Activated CD4-positive, alpha-beta T cell treated with anti-CD3 and anti-CD28 coated beads, Interleukin-2, amount 10 ng/mL, durations not matched to agents 24 days and 14 days (primary cell): ENCODE data around the gene CAPZA2. TPM values are rescaled to one million over a fixed set of nuclear protein-coding genes. Genes with fewer than 3 reads are reported as not detected.
A peak's percentile ranks its signal among the peaks of the same experiment; 100 is the strongest.
"Not testable (repeated sequence)": the region's sequence is repeated elsewhere in the genome, so short reads cannot be mapped to it uniquely, and the experiment has no call there.

Experiments
- DNase-seq: peaks from one replicate; pipeline ENCODE4 v3.0.0; 2022
- H3K27ac Mint-ChIP-seq: one replicate; pipeline ENCODE4 v1.8.0; 2022; ENCODE audit warnings: mild to moderate bottlenecking, mixed read lengths
- H3K27me3 Mint-ChIP-seq: one replicate; pipeline ENCODE4 v1.8.0; 2022; ENCODE audit warnings: mixed read lengths
- H3K36me3 Mint-ChIP-seq: one replicate; pipeline ENCODE4 v1.8.0; 2022; ENCODE audit warnings: low read depth, mild to moderate bottlenecking, mixed read lengths
- H3K4me1 Mint-ChIP-seq: one replicate; pipeline ENCODE4 v1.8.0; 2021; ENCODE audit warnings: mixed read lengths
- H3K4me3 Mint-ChIP-seq: one replicate; pipeline ENCODE4 v1.8.0; 2022; ENCODE audit warnings: mild to moderate bottlenecking, moderate library complexity, mixed read lengths
- H3K9me3 Mint-ChIP-seq: one replicate; pipeline ENCODE4 v1.8.0; 2021; ENCODE audit warnings: mixed read lengths
- intact Hi-C: fragments of 100-400 bp; cut with micrococcal nuclease; formaldehyde crosslinking; loops from one replicate; pipeline ENCODE4 v1.15.1; 2023
- total RNA-seq: library from RNA; stranded (reverse); gene quantifications from 2 replicates; pipeline ENCODE4 v1.2.3, GENCODE V29; 2022

Gene CAPZA2
- 154 and 158 TPM in 2 replicates for total RNA-seq

GRCh38 chr7:116862234-116862950, at the start of gene CAPZA2:
Gene CAPZA2 (plus strand): TSS chr7:116862587. CDS start chr7:116862612, 25 bp downstream.
- Mint-ChIP-seq H3K27ac (peak within 1 kb of the TSS; percentile 94), H3K4me1 (peaks cover 30% of the 10 kb centered on the region), H3K4me3 (peak within 1 kb of the TSS; percentile 100), H3K27me3 (peaks cover 10% of the 10 kb centered on the region), H3K36me3 (peaks cover 8% of the 10 kb centered on the region), H3K9me3 (no peaks in the 10 kb centered on the region)
- DNase-seq, result peak; percentile 99
- intact Hi-C loops, result loop anchor here (1.0 to 5.0 kb wide), 8 partner anchors 12 to 1322 kb away; partner anchors contain the start of genes LSM8, MET, ST7 and TES

DNA sequence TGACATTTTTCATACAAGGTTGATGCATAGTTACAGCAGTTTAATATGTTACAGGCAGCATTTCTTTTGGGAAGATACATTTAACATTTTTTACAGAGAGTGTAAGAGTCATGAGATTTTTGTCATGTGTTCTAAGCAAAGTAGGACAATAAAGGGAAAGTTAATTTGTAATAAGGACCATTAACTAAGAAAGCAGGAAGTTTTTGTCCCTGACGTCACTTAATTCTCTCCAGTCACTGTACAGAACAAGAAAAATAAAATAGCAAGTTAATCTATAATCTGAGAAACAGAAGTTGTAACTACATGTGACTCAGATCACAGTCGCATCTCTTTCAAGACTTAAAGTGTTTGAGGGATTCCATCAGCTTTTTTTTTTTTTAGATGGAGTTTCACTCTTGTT, 49.5 kb upstream of the CAPZA2 start:
- H3K27ac Mint-ChIP-seq, result no peak overlapping the region
- H3K9me3 Mint-ChIP-seq, result no peaks in the 10 kb centered on the region
- no peaks in the 10 kb centered on the region for H3K36me3 Mint-ChIP-seq
- no peak overlapping the region for H3K4me3 Mint-ChIP-seq
- DNase-seq, result no peak
- H3K27me3 Mint-ChIP-seq, result peaks cover 11% of the 10 kb centered on the region
- intact Hi-C loops, result no loop called here
- no peaks in the 10 kb centered on the region for H3K4me1 Mint-ChIP-seq

DNA sequence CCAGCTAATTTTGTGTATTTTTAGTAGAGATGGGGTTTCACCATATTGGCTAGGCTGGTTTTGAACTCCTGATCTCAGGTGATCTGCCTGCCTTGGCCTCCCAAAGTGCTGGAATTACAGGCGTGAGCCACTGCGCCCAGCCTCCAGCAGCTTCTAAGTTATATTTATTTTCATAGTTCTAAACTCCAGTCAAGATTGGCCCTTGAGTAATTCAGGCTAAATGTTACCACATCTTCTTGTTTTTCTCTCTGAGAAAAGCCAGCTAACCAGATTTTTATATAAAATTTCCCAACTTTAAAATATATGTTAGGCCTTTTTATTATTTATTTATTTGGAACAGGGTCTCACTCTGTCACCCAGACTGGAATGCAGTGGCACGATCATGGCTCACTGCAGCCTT, 49.0 kb upstream of the CAPZA2 start:
- intact Hi-C loops, H3K36me3 Mint-ChIP-seq, H3K27ac Mint-ChIP-seq, H3K4me1 Mint-ChIP-seq, H3K9me3 Mint-ChIP-seq, DNase-seq, H3K4me3 Mint-ChIP-seq, H3K27me3 Mint-ChIP-seq: not testable (repeated sequence)

GRCh38 chr7:116815041-116815440, 47.3 kb upstream of the CAPZA2 start:
- Mint-ChIP-seq H3K4me1 (no peaks in the 10 kb centered on the region), H3K4me3 (no peak overlapping the region), H3K27ac (no peak overlapping the region), H3K27me3 (peaks cover 14% of the 10 kb centered on the region), H3K36me3 (no peaks in the 10 kb centered on the region), H3K9me3 (no peaks in the 10 kb centered on the region)
- intact Hi-C loops, result no loop called here
- DNase-seq, result no peak

- intact Hi-C loops, result no loop called here
Observed at GRCh38 chr7:116820149-116820548, 42.2 kb upstream of the CAPZA2 start.

DNA sequence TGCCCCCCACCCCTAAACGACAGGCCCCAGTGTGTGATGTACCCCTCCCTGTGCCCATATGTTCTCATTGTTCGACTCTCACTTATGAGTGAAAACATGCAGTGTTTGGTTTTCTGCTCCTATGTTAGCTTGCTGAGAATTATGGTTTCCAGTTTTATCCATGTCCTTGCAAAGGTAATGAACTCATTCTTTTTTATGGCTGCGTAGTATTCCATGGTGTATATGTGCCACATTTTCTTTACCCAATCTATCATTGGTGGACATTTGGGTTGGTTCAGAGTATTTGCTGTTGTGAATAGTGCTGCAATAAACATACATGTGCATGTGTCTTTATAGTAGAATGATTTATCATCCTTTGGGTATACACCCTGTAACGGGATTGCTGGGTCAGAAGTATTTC, 40.7 kb upstream of the CAPZA2 start:
- H3K4me3 Mint-ChIP-seq, H3K27ac Mint-ChIP-seq, DNase-seq, H3K36me3 Mint-ChIP-seq, H3K9me3 Mint-ChIP-seq, H3K4me1 Mint-ChIP-seq, intact Hi-C loops: not testable (repeated sequence)
- peaks cover 39% of the 10 kb centered on the region for H3K27me3 Mint-ChIP-seq

More at GRCh38 chr7:116820149-116820548, 42.2 kb upstream of the CAPZA2 start:
- H3K27me3 Mint-ChIP-seq, result peaks cover 28% of the 10 kb centered on the region
- H3K4me1 Mint-ChIP-seq, result no peaks in the 10 kb centered on the region
- no peak overlapping the region for H3K27ac Mint-ChIP-seq
- no peak for DNase-seq
- H3K36me3 Mint-ChIP-seq, result no peaks in the 10 kb centered on the region
- peaks cover 2% of the 10 kb centered on the region for H3K9me3 Mint-ChIP-seq
- H3K4me3 Mint-ChIP-seq, result no peak overlapping the region

DNA sequence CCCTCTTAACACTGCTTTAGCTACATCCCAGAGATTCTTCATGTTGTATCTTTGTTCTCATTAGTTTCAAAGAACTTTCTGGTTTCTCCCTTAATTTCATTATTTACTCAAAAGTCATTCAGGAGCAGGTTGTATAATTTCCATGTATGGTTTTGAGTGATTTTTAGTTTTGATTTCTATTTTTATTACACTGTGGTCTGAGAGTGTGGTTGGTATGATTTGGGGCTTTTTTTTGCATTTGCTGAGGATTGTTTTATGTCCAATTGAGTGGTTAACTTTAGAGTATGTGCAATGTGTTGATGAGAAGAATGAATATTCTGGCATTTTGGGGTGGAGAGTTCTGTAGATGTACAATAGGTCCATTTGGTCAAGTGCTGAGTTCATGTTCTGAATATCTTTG, 37.9 kb upstream of the CAPZA2 start:
- H3K4me1 Mint-ChIP-seq, result no peaks in the 10 kb centered on the region
- H3K36me3 Mint-ChIP-seq, result no peaks in the 10 kb centered on the region
- no peak overlapping the region for H3K27ac Mint-ChIP-seq
- H3K4me3 Mint-ChIP-seq, result no peak overlapping the region
- intact Hi-C loops, result no loop called here
- no peak for DNase-seq
- H3K27me3 Mint-ChIP-seq, result peaks cover 38% of the 10 kb centered on the region
- peaks cover 6% of the 10 kb centered on the region for H3K9me3 Mint-ChIP-seq

DNA sequence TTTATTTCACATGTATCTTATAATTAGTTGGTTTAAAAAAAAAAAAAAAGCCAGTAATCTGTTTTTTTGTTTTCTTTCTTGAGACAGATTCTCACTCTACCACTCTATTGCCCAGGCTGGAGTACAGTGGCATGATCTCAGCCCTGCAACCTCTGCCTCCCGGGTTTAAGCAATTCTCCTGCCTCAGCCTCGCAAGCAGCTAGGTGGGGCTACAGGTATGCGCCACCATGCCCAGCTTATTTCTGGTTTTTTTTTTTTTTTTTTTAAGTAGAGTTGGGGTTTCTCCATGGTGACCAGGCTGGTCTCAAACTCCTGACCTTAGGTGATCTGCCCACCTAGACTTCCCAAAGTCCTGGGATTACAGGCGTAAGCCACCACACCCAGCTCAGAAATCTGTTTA, 34.1 kb upstream of the CAPZA2 start:
- intact Hi-C loops, result no loop called here
- no peak overlapping the region for H3K27ac Mint-ChIP-seq
- no peaks in the 10 kb centered on the region for H3K4me1 Mint-ChIP-seq
- no peak for DNase-seq
- H3K36me3 Mint-ChIP-seq, result no peaks in the 10 kb centered on the region
- peaks cover 33% of the 10 kb centered on the region for H3K27me3 Mint-ChIP-seq
- H3K9me3 Mint-ChIP-seq, result peaks cover 6% of the 10 kb centered on the region
- H3K4me3 Mint-ChIP-seq, result no peak overlapping the region

DNA sequence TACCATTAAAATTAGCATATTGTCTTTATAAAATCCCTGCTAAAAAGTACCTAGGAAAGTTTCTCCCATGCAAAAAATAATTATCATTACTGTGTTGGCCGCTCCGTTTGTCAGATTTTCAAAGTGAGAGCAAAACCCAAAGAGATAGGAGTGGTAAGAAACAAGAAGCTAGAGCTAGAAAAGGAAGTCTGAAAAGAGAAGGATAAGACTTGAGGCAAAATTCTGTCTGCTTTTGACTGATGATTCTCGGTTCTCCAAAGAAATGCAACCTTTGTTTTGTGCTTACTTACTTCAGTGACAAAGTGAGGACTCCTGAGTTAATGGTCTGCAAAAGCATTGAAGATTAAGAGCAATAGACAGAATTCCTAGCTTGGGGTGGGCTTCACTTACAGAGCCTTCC, 33.3 kb upstream of the CAPZA2 start:
- no peak overlapping the region for H3K4me3 Mint-ChIP-seq
- DNase-seq, result no peak
- no peak overlapping the region for H3K27ac Mint-ChIP-seq
- H3K27me3 Mint-ChIP-seq, result peaks cover 27% of the 10 kb centered on the region
- H3K9me3 Mint-ChIP-seq, result peaks cover 6% of the 10 kb centered on the region
- intact Hi-C loops, result no loop called here
- no peaks in the 10 kb centered on the region for H3K4me1 Mint-ChIP-seq
- H3K36me3 Mint-ChIP-seq, result no peaks in the 10 kb centered on the region

DNA sequence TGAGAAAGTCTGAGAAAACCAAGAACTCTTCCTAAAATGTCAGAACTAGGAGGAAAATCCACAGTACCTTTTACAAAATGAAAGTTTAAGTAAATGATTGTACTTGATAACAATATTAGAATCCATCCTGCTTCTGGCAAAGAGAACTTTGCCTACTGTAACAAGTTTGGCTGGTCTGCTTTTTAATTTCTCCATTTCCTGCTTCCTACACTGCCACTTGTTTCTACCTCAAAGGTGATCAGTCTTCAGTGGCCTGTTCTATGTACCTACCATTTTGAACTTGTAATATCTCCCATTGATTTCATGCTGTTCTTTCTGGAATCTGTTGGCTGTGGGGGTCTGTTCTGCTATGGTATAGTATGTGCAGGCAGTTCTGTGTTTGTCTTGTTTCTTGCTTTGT, 32.9 kb upstream of the CAPZA2 start:
- no peaks in the 10 kb centered on the region for H3K4me1 Mint-ChIP-seq
- no peak for DNase-seq
- no peak overlapping the region for H3K27ac Mint-ChIP-seq
- no peak overlapping the region for H3K4me3 Mint-ChIP-seq
- H3K36me3 Mint-ChIP-seq, result no peaks in the 10 kb centered on the region
- intact Hi-C loops, result no loop called here
- H3K9me3 Mint-ChIP-seq, result peaks cover 6% of the 10 kb centered on the region
- H3K27me3 Mint-ChIP-seq, result peaks cover 22% of the 10 kb centered on the region

DNA sequence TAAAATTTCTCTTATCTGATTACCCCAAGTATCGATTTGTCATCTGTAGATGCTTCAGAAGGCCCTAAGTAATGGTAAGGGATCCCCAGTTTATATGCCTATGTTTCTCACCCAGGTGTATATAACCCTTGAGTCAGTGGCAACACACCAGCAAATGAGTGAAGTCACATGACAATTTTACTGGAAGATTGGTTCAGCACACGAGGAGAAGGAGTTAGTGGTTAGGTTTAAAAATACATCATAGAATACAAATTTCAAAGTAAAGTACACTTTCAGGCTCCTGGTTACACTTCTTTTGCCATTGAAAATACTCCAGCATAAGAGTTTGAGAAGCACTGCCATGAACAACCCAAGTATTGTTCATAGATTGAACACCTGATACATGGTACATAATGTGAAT, 29.7 kb upstream of the CAPZA2 start:
- no peak overlapping the region for H3K4me3 Mint-ChIP-seq
- intact Hi-C loops, result no loop called here
- H3K27me3 Mint-ChIP-seq, result peaks cover 8% of the 10 kb centered on the region
- no peaks in the 10 kb centered on the region for H3K9me3 Mint-ChIP-seq
- H3K36me3 Mint-ChIP-seq, result no peaks in the 10 kb centered on the region
- DNase-seq, result no peak
- H3K27ac Mint-ChIP-seq, result no peak overlapping the region
- no peaks in the 10 kb centered on the region for H3K4me1 Mint-ChIP-seq

DNA sequence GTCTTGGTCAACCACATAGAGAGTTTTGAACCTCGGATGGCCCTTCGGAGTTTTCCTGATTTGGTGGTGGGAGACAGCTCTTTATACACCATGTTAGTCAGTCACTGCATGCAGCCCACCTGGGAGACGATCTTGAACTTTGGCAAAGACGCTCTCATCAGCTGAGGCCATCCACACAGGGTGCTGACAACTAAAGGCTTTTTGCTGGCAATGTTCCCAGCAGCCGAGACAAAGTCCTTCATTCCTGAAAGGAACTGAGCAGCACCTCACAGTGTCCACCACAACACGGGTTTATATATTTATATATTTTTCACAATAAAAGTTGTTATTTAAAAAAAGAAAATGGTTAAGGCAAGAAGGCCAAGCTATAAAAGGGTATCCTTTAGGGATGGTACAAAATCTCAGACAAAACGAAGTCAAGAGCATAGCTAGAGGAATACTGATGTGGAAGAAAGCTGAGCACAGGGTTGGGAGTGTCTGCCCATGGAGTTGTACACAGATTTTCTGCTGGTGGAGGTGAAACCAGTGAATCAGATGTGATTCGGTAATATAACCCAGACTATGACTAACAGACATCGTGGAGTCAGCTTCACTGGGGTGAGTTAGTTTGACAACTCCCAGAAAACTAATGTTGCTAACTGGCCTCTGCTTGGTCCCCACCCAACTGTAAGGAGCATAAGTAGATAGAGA, 27.4 kb upstream of the CAPZA2 start:
- no peaks in the 10 kb centered on the region for H3K36me3 Mint-ChIP-seq
- no peak for DNase-seq
- H3K27ac Mint-ChIP-seq, result no peak overlapping the region
- no peak overlapping the region for H3K4me3 Mint-ChIP-seq
- peaks cover 9% of the 10 kb centered on the region for H3K27me3 Mint-ChIP-seq
- no peaks in the 10 kb centered on the region for H3K4me1 Mint-ChIP-seq
- intact Hi-C loops, result no loop called here
- no peaks in the 10 kb centered on the region for H3K9me3 Mint-ChIP-seq

DNA sequence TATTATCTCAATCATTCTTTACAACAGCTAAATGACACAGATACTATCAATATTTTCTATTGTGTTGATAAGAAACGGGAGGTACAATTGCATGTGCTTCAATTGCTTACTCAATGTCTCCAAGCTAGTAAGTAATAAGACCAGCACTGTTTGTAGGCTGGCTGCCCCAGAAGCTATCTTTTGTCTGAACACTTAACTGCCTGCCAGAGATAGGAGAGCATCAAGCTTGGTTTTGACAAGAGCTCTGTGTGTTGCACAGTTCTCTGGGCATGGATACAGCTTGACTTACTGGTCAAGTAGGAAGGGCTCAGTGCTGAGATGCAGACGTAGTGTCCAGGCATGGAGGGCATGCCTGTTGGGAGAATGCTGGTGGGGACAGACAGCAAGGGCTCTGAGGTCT, 26.3 kb upstream of the CAPZA2 start:
- H3K36me3 Mint-ChIP-seq, result no peaks in the 10 kb centered on the region
- intact Hi-C loops, result no loop called here
- H3K27ac Mint-ChIP-seq, result no peak overlapping the region
- H3K27me3 Mint-ChIP-seq, result peaks cover 12% of the 10 kb centered on the region
- no peak for DNase-seq
- H3K4me1 Mint-ChIP-seq, result no peaks in the 10 kb centered on the region
- no peaks in the 10 kb centered on the region for H3K9me3 Mint-ChIP-seq
- H3K4me3 Mint-ChIP-seq, result no peak overlapping the region

GRCh38 chr7:116836911-116837310, 25.5 kb upstream of the CAPZA2 start:
- Mint-ChIP-seq H3K27ac (no peak overlapping the region), H3K4me1 (no peaks in the 10 kb centered on the region), H3K36me3 (no peaks in the 10 kb centered on the region), H3K4me3 (no peak overlapping the region), H3K27me3 (peaks cover 16% of the 10 kb centered on the region), H3K9me3 (no peaks in the 10 kb centered on the region)
- intact Hi-C loops, result no loop called here
- no peak for DNase-seq
